Upper lobe of right lung (tissue), 1 donor: ENCODE results near the gene NTN5. TPM values are rescaled to one million over a fixed set of nuclear protein-coding genes. Genes with fewer than 3 reads are reported as not detected.
A peak's percentile ranks its signal among the peaks of the same experiment; 100 is the strongest.
"Not testable (repeated sequence)": the region's sequence is repeated elsewhere in the genome, so short reads cannot be mapped to it uniquely, and the experiment has no call there.

Experiments used
- ATAC-seq: fragments of 200-7000 bp; cut with Tn5 transposase; one replicate; pipeline ENCODE4 v1.9.1; 2020; ENCODE audit warnings: mild to moderate bottlenecking, moderate library complexity
- DNase-seq: peaks from one replicate; pipeline ENCODE4 v3.0.0-alpha.2; 2020
- H3K27ac ChIP-seq: fragments of 200-600 bp; one replicate; pipeline ENCODE4 v1.8.0; 2022
- H3K27me3 ChIP-seq: fragments of 200-600 bp; one replicate; pipeline ENCODE4 v1.8.0; 2022; ENCODE audit warnings: mild to moderate bottlenecking
- H3K36me3 ChIP-seq: fragments of 200-600 bp; one replicate; pipeline ENCODE4 v1.8.0; 2022
- H3K4me1 ChIP-seq: fragments of 200-600 bp; one replicate; pipeline ENCODE4 v1.8.0; 2022
- H3K4me3 ChIP-seq: fragments of 200-600 bp; one replicate; pipeline ENCODE4 v1.8.0; 2022; ENCODE audit warnings: mild to moderate bottlenecking
- H3K9me3 ChIP-seq: fragments of 200-600 bp; one replicate; pipeline ENCODE4 v1.8.0; 2022
- intact Hi-C: fragments of 100-400 bp; cut with DNase I; formaldehyde crosslinking; loops from one replicate; pipeline ENCODE4 v1.11.0; 2022
- total RNA-seq: library from RNA; stranded (reverse); fragmentation: NEBNext Ultra II Directional; extraction: Animal tissue kit (Norgen Biotek cat#: 25700); gene quantifications from one replicate; pipeline ENCODE4 v1.2.1, GENCODE V29; 2021
- TF ChIP-seq, protein P1 (sequence below): fragments of 200-600 bp; IDR thresholded peaks from one replicate; pipeline ENCODE4 v1.8.0; 2022; ENCODE audit warnings: antibody characterized with exemption
- donor health status: DM: no; HTN: yes; CAD: no; lungs with severe emphysema.

The NTN5 gene
- total RNA-seq, 1 donor from 2014 or later = 1.2 TPM

DNA sequence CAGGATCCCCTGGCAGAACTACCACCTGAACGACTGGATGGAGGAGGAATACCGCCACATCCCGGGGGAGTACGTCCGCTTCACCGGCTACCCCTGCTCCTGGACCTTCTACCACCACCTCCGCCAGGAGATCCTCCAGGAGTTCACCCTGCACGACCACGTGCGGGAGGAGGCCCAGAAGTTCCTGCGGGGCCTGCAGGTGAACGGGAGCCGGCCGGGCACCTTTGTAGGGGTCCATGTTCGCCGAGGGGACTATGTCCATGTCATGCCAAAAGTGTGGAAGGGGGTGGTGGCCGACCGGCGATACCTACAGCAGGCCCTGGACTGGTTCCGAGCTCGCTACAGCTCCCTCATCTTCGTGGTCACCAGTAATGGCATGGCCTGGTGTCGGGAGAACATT is 30.5 kb upstream of the NTN5 start:
- Histone ChIP-seq H3K9me3 (no peaks in the 10 kb centered on the region), H3K4me1 (peaks cover under 1% of the 10 kb centered on the region), H3K27ac (no peak overlapping the region), H3K27me3 (no peaks in the 10 kb centered on the region), H3K4me3 (no peak overlapping the region), H3K36me3 (no peaks in the 10 kb centered on the region)
- intact Hi-C loops = no loop called here
- peak; percentile 14 for ATAC-seq
- TF ChIP-seq, protein P1, sequence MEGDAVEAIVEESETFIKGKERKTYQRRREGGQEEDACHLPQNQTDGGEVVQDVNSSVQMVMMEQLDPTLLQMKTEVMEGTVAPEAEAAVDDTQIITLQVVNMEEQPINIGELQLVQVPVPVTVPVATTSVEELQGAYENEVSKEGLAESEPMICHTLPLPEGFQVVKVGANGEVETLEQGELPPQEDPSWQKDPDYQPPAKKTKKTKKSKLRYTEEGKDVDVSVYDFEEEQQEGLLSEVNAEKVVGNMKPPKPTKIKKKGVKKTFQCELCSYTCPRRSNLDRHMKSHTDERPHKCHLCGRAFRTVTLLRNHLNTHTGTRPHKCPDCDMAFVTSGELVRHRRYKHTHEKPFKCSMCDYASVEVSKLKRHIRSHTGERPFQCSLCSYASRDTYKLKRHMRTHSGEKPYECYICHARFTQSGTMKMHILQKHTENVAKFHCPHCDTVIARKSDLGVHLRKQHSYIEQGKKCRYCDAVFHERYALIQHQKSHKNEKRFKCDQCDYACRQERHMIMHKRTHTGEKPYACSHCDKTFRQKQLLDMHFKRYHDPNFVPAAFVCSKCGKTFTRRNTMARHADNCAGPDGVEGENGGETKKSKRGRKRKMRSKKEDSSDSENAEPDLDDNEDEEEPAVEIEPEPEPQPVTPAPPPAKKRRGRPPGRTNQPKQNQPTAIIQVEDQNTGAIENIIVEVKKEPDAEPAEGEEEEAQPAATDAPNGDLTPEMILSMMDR = no peak
- DNase-seq = no peak

DNA sequence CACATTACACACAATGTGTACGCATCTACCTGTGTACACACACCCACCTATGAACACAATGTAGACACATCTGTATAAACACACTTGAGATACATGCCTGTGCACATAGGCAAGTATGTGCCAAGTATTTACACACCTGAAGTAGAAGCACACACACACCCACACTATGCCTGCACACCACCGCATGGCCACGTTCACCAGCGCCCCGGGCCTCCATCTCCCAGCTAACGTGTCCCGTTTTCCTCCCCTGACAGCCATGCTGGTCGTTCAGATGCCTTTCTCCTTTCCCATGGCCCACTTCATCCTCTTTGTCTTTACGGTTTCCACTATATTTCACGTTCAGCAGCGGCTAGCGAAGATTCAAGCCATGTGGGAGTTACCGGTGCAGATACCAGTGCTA is 29.9 kb upstream of the NTN5 start:
- no peaks in the 10 kb centered on the region for H3K36me3 ChIP-seq
- no peak overlapping the region for H3K27ac ChIP-seq
- no peak for DNase-seq
- no peaks in the 10 kb centered on the region for H3K9me3 ChIP-seq
- no peak for ATAC-seq
- no peaks in the 10 kb centered on the region for H3K27me3 ChIP-seq
- no peak overlapping the region for H3K4me3 ChIP-seq
- TF ChIP-seq, protein P1 = no peak
- intact Hi-C loops = no loop called here
- H3K4me1 ChIP-seq = peaks cover 4% of the 10 kb centered on the region

DNA sequence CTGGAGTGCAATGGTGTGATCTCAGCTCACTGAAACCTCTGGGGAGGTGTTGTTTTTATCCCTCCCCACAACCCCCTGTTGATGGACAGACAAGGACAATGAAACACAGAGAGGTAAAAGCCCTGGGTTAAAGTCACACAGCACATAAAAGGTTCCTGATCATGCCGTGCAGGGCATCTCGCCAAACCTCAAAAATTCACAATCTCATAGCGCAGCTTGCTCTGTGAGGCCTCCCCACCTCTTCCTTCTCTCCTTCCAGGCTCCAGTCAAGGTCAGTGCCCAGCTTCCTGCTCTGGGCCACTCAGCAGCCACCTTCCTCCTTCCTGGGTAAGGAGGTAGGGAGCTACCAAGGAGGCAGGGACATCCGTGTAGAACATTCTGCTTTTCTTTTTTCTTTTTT is 25.2 kb upstream of the NTN5 start:
- Histone ChIP-seq H3K27me3 (no peaks in the 10 kb centered on the region), H3K9me3 (no peaks in the 10 kb centered on the region), H3K36me3 (no peaks in the 10 kb centered on the region), H3K4me1 (peaks cover 11% of the 10 kb centered on the region), H3K27ac (peak overlapping the region; percentile 24), H3K4me3 (no peak overlapping the region)
- no peak for DNase-seq
- peak; percentile 70 for ATAC-seq
- TF ChIP-seq, protein P1 = no peak
- intact Hi-C loops = no loop called here

DNA sequence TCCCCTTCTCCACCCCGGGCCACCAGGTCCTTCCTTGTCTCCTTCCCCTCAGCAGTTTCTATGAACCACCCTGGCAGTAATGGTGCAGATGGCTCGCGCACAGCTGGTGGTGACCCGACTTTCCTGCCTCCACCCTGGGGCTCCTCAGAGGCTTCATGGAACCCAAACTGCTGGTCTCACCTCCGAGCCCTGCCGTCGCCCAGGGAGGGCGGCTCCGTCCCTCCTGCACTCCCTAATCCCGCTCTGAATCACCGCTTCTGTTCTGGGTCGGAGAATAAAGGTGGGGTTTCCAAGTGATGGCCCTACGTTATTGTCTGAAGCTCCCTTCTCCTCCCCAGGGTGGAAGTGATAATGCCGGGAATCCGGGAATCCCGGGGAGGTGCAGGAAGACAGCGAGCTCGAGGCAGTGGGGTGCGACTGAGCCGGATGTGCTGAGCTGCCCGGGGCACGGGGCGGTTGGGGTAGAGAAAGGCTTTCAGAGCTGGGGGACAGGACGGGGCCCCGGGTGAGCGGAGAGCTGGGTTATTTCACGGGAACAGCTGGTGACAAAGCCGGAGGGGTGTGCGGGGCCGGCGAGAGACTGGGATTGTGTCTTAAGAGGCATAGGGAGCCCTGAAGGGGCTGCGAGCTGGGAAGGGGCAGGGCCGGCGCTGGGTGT is 23.7 kb upstream of the NTN5 start:
- DNase-seq (no peak), ATAC-seq (peak; percentile 42)
- H3K27me3 ChIP-seq = no peaks in the 10 kb centered on the region
- no peaks in the 10 kb centered on the region for H3K36me3 ChIP-seq
- H3K4me3 ChIP-seq = peak overlapping the region; percentile 35
- intact Hi-C loops = no loop called here
- no peaks in the 10 kb centered on the region for H3K9me3 ChIP-seq
- TF ChIP-seq, protein P1 = no peak
- H3K4me1 ChIP-seq = peaks cover 11% of the 10 kb centered on the region
- H3K27ac ChIP-seq = peak overlapping the region; percentile 24

DNA sequence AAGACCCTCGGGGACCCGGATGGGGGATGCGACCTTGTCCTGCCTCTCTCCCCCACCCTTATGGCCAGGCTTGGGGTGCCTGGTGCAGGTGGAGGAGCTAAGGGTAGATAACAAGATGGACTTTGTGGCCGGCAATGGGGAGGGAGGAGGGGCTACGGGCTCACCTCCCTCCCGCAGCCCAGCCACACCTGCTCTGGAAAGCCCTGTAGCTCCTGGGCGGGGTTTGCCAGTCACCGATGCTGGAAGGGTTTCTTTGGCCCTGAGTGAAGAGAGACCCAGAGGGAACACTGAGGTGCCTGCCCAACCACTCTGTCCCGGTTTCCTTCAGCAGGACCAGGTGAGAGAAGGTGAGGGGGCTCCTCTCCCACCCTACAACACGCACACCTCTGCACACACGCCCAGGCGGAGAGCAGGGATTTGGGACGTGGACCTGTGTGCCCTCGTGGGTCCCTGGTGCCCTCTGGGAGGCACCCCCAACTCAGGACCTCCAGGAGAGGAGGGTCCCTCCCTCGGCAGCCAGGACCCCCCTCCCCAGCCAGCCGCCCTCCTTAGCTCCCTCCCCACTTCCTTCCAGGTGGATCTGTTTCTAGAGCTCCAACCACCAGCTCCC is 23.0 kb upstream of the NTN5 start, which contains the start of gene FUT2:
FUT2 (plus strand) TSS at position 229 of the 610 bp plus-strand sequence. CDS start 6,986 bp downstream, outside the sequence.
- no peaks in the 10 kb centered on the region for H3K36me3 ChIP-seq
- H3K9me3 ChIP-seq = no peaks in the 10 kb centered on the region
- peak within 1 kb of the TSS; percentile 24 for H3K27ac ChIP-seq
- peaks cover 11% of the 10 kb centered on the region for H3K4me1 ChIP-seq
- peak; percentile 72 for ATAC-seq
- H3K27me3 ChIP-seq = no peaks in the 10 kb centered on the region
- no peak for DNase-seq
- peak within 1 kb of the TSS; percentile 35 for H3K4me3 ChIP-seq
- intact Hi-C loops = no loop called here
- TF ChIP-seq, protein P1 = no peak

DNA sequence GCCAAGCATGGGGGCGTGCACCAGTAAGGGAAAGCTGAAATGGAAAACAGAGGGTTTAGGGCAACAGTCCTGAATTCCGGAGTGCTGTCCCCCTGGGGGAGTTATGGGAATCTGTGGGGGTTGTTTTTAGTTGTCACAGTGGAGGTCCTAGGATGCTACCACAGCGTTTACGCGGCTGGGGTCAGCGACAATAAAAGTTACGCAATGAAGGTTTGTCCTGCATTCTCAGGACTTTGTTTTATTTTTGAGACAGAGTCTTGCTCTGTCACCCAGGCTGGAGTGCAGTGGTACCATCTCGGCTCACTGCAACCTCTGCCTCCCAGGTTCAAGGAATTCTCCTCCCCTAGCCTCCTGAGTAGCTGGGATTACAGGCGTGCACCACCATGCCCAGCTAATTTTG is 20.8 kb upstream of the NTN5 start:
- H3K27ac ChIP-seq, H3K9me3 ChIP-seq, H3K27me3 ChIP-seq, H3K36me3 ChIP-seq, H3K4me3 ChIP-seq, DNase-seq, ATAC-seq, intact Hi-C loops: not testable (repeated sequence)
- H3K4me1 ChIP-seq = peaks cover 11% of the 10 kb centered on the region
